GM12892 (cell line): ENCODE data around the gene CPA5.

ENCODE experiments used
- POLR2A ChIP-seq: IDR thresholded peaks from 2 replicates; pipeline ENCODE4 v1.6.1; 2011; ENCODE audit warnings: low read depth, low read length, control low read depth
- POLR2AphosphoS5 ChIP-seq: IDR thresholded peaks from 2 replicates; pipeline ENCODE4 v1.6.1; 2011; ENCODE audit warnings: low read depth, low read length, control low read depth

- no peak for TF ChIP-seq POLR2AphosphoS5
- TF ChIP-seq POLR2A: no peak
These were observed 29.9 kb downstream of the CPA5 start for GRCh38 chr7:130374507-130374906.
